ENCODE data around the gene TPP2. TPM values are rescaled to one million over a fixed set of nuclear protein-coding genes. Genes with fewer than 3 reads are reported as not detected.

TPP2 gene
- polyA plus RNA-seq, 1 donor (not counting 4 experiments of a cell fraction or from before 2014, with no cell fraction given), result 41.2 TPM

GRCh38 chr13:102564564-102564963, 32.2 kb upstream of the TPP2 start:
- Histone ChIP-seq H3K27me3 (ENCODE audit: control insufficient read depth, extremely low read depth, insufficient read depth, low read length) (peaks cover 5% of the 10 kb centered on the region), H3K4me3 (ENCODE audit: control insufficient read depth in 2 of 3, extremely low read depth in 1 of 3, insufficient read depth in 2 of 3, low read depth in 1 of 3, low read length in 3 of 3) (no peak overlapping the region), H3K36me3 (ENCODE audit: control insufficient read depth in 2 of 2, extremely low read depth in 1 of 2, insufficient read depth in 2 of 2, low read length in 2 of 2) (no peaks in the 10 kb centered on the region), H3K4me1 (ENCODE audit: control insufficient read depth, extremely low read depth, insufficient read depth, low read length) (no peaks in the 10 kb centered on the region), H3K79me2 (ENCODE audit: control insufficient read depth, insufficient read depth, low read length) (no peaks in the 10 kb centered on the region), H2AFZ (ENCODE audit: control insufficient read depth, low read length) (no peak overlapping the region), H4K20me1 (ENCODE audit: control insufficient read depth, extremely low read depth, insufficient read depth, low read length) (no peaks in the 10 kb centered on the region), H3K9me3 (ENCODE audit: control insufficient read depth, low read depth, low read length) (no peaks in the 10 kb centered on the region), H3K9ac (ENCODE audit: control insufficient read depth, extremely low read depth, insufficient read depth, low read length) (no peak overlapping the region), H3K27ac (ENCODE audit: control insufficient read depth, insufficient read depth, low read length) (no peak overlapping the region), H3K9me1 (ENCODE audit: control insufficient read depth, extremely low read depth, insufficient read depth, low read length) (no peaks in the 10 kb centered on the region), H3K4me2 (ENCODE audit: control insufficient read depth, extremely low read depth, insufficient read depth, low read depth, low read length) (no peak overlapping the region)
- no peak for TF ChIP-seq CTCF (optimal IDR thresholded peaks at IDR 0.05 in 1 of 3, IDR thresholded peaks at IDR 0.05 in 1 of 3, conservative IDR thresholded peaks at IDR 0.05 in 1 of 3; ENCODE audit: extremely low read depth in 1 of 3, insufficient read depth in 2 of 3, low read length in 3 of 3)
- TF ChIP-seq EZH2 (IDR thresholded peaks at IDR 0.05; ENCODE audit: low read length), result no peak
- dilution Hi-C loops (cut with MboI; ENCODE audit: extremely low pct_ligation_motif_present, low sequenced_read_pairs), result no loop called here
- DNase-seq (ENCODE audit: low read depth, low spot score) (no peak), FAIRE-seq (no peak)

- no peak overlapping the region for H2AFZ ChIP-seq (ENCODE audit: control insufficient read depth, low read length)
- H3K4me3 ChIP-seq (ENCODE audit: control insufficient read depth in 2 of 3, extremely low read depth in 1 of 3, insufficient read depth in 2 of 3, low read depth in 1 of 3, low read length in 3 of 3), result no peak overlapping the region
- no peaks in the 10 kb centered on the region for H3K9me1 ChIP-seq (ENCODE audit: control insufficient read depth, extremely low read depth, insufficient read depth, low read length)
- no peaks in the 10 kb centered on the region for H3K36me3 ChIP-seq (ENCODE audit: control insufficient read depth in 2 of 2, extremely low read depth in 1 of 2, insufficient read depth in 2 of 2, low read length in 2 of 2)
- no peak overlapping the region for H3K27ac ChIP-seq (ENCODE audit: control insufficient read depth, insufficient read depth, low read length)
- peaks cover 5% of the 10 kb centered on the region for H3K27me3 ChIP-seq (ENCODE audit: control insufficient read depth, extremely low read depth, insufficient read depth, low read length)
- FAIRE-seq, result no peak
- no peak overlapping the region for H3K9ac ChIP-seq (ENCODE audit: control insufficient read depth, extremely low read depth, insufficient read depth, low read length)
- TF ChIP-seq EZH2 (IDR thresholded peaks at IDR 0.05; ENCODE audit: low read length) (no peak), CTCF (optimal IDR thresholded peaks at IDR 0.05 in 1 of 3, IDR thresholded peaks at IDR 0.05 in 1 of 3, conservative IDR thresholded peaks at IDR 0.05 in 1 of 3; ENCODE audit: extremely low read depth in 1 of 3, insufficient read depth in 2 of 3, low read length in 3 of 3) (no peak)
- H3K4me2 ChIP-seq (ENCODE audit: control insufficient read depth, extremely low read depth, insufficient read depth, low read depth, low read length), result no peak overlapping the region
- H4K20me1 ChIP-seq (ENCODE audit: control insufficient read depth, extremely low read depth, insufficient read depth, low read length), result no peaks in the 10 kb centered on the region
- no peaks in the 10 kb centered on the region for H3K79me2 ChIP-seq (ENCODE audit: control insufficient read depth, insufficient read depth, low read length)
- no peak for DNase-seq (ENCODE audit: low read depth, low spot score)
- dilution Hi-C loops (cut with MboI; ENCODE audit: extremely low pct_ligation_motif_present, low sequenced_read_pairs), result no loop called here
- no peaks in the 10 kb centered on the region for H3K9me3 ChIP-seq (ENCODE audit: control insufficient read depth, low read depth, low read length)
- no peaks in the 10 kb centered on the region for H3K4me1 ChIP-seq (ENCODE audit: control insufficient read depth, extremely low read depth, insufficient read depth, low read length)
Observed at GRCh38 chr13:102566513-102566912, 30.3 kb upstream of the TPP2 start.
